GM23338 (cell line): ENCODE measurements around the gene H1-8. TPM values are rescaled to one million over a fixed set of nuclear protein-coding genes. Genes with fewer than 3 reads are reported as not detected.

Experiments
- ATAC-seq: fragments of 200-7000 bp; cut with Tn5 transposase; 3 replicates; pipeline ENCODE4 v1.9.1; 2020
- DNase-seq: peaks from one replicate; pipeline ENCODE4 v3.0.0-alpha.2; 2015; ENCODE audit warnings: low spot score
- H2AFZ ChIP-seq: fragments of 200-600 bp; sonication (generic); 2 replicates; pipeline ENCODE4 v1.8.0; 2016; ENCODE audit warnings: antibody characterized with exemption, mild to moderate bottlenecking, moderate library complexity
- H3F3A ChIP-seq: fragments of 200-600 bp; sonication (generic); replicated peaks from 2 replicates; pipeline ENCODE4 v1.8.0; 2017; ENCODE audit warnings: antibody characterized with exemption, mixed run types, low read depth
- H3K27ac ChIP-seq: fragments of 200-600 bp; sonication (generic); 2 replicates; pipeline ENCODE4 v1.6.1; 2016; ENCODE audit warnings: low read depth
- H3K27me3 ChIP-seq: fragments of 200-600 bp; sonication (generic); 2 replicates; pipeline ENCODE4 v1.8.0; 2016; ENCODE audit warnings: mild to moderate bottlenecking, mixed run types, moderate library complexity; ENCODE audit not compliant: insufficient read depth
- H3K36me3 ChIP-seq: fragments of 200-600 bp; sonication (generic); 2 replicates; pipeline ENCODE4 v1.8.0; 2016; ENCODE audit warnings: mild to moderate bottlenecking; ENCODE audit not compliant: insufficient read depth
- H3K4me1 ChIP-seq: fragments of 200-600 bp; sonication (generic); 2 replicates; pipeline ENCODE4 v1.8.0; 2016; ENCODE audit warnings: mild to moderate bottlenecking, moderate library complexity; ENCODE audit not compliant: insufficient read depth
- H3K4me2 ChIP-seq: fragments of 200-600 bp; sonication (generic); 2 replicates; pipeline ENCODE4 v1.7.1; 2017; ENCODE audit warnings: mixed run types
- H3K4me3 ChIP-seq: fragments of 200-600 bp; sonication (generic); 2 replicates; pipeline ENCODE4 v1.6.1; 2016; ENCODE audit warnings: mixed run types
- H3K79me2 ChIP-seq: fragments of 200-600 bp; sonication (generic); replicated peaks from 2 replicates; pipeline ENCODE4 v1.8.0; 2017; ENCODE audit warnings: mild to moderate bottlenecking; ENCODE audit not compliant: insufficient read depth
- H3K9me2 ChIP-seq: fragments of 200-600 bp; sonication (generic); 2 replicates; pipeline ENCODE4 v1.8.0; 2017; ENCODE audit not compliant: insufficient read depth
- H4K20me1 ChIP-seq: fragments of 200-600 bp; sonication (generic); replicated peaks from 2 replicates; pipeline ENCODE4 v1.8.0; 2017; ENCODE audit warnings: mild to moderate bottlenecking; ENCODE audit not compliant: insufficient read depth
- H3K27ac Mint-ChIP-seq: 2 replicates; pipeline ENCODE4 v1.8.0; 2020; ENCODE audit warnings: inconsistent platforms, mild to moderate bottlenecking, moderate library complexity, mixed read lengths
- H3K27me3 Mint-ChIP-seq: 3 replicates; pipeline ENCODE4 v1.8.0; 2022; ENCODE audit warnings: low read depth, mild to moderate bottlenecking, moderate library complexity, mixed read lengths, inconsistent platforms; ENCODE audit not compliant: insufficient read depth, poor library complexity
- H3K36me3 Mint-ChIP-seq: 3 replicates; pipeline ENCODE4 v1.8.0; 2021; ENCODE audit warnings: low read depth, mild to moderate bottlenecking, inconsistent platforms, moderate library complexity, mixed read lengths
- H3K4me1 Mint-ChIP-seq: 3 replicates; pipeline ENCODE4 v1.8.0; 2020; ENCODE audit warnings: mild to moderate bottlenecking, inconsistent platforms, mixed read lengths
- H3K4me3 Mint-ChIP-seq: 3 replicates; pipeline ENCODE4 v1.8.0; 2021; ENCODE audit warnings: moderate library complexity, mild to moderate bottlenecking, inconsistent platforms, mixed read lengths
- H3K9me3 Mint-ChIP-seq: 3 replicates; pipeline ENCODE4 v1.8.0; 2020; ENCODE audit warnings: moderate library complexity, mild to moderate bottlenecking, inconsistent platforms, mixed read lengths
- CREB1 ChIP-seq: fragments of 250-450 bp; sonication (Bioruptor Pico); IDR thresholded peaks from 2 replicates; pipeline ENCODE4 v1.5.0; 2020; ENCODE audit warnings: low read depth, mild to moderate bottlenecking, moderate library complexity
- EZH2 ChIP-seq: fragments of 200-600 bp; sonication (generic); IDR thresholded peaks from one replicate; pipeline ENCODE4 v1.8.0; 2017; ENCODE audit warnings: antibody characterized with exemption, mild to moderate bottlenecking, low read depth; ENCODE audit not compliant: unreplicated experiment
- EZH2phosphoT487 ChIP-seq: fragments of 200-600 bp; sonication (generic); IDR thresholded peaks from one replicate; pipeline ENCODE4 v1.8.1; 2018; ENCODE audit warnings: antibody characterized with exemption; ENCODE audit not compliant: unreplicated experiment
- JUNB ChIP-seq: IDR thresholded peaks from one replicate; pipeline ENCODE4 v1.6.1; 2016; ENCODE audit warnings: antibody characterized with exemption; ENCODE audit not compliant: unreplicated experiment
- POLR2AphosphoS5 ChIP-seq: IDR thresholded peaks from 2 replicates; pipeline ENCODE4 v1.6.1; 2016; ENCODE audit warnings: antibody characterized with exemption, low read depth
- STAT1 ChIP-seq: IDR thresholded peaks from one replicate; pipeline ENCODE4 v1.6.1; 2016; ENCODE audit warnings: antibody characterized with exemption; ENCODE audit not compliant: unreplicated experiment
- ZNF114 ChIP-seq: fragments of 250-450 bp; sonication (Bioruptor Pico); IDR thresholded peaks from 2 replicates; pipeline ENCODE4 v1.5.0; 2020; ENCODE audit warnings: mild to moderate bottlenecking, moderate library complexity
- ZNF331 ChIP-seq: fragments of 250-450 bp; sonication (Bioruptor Pico); IDR thresholded peaks from 2 replicates; pipeline ENCODE4 v1.5.0; 2020; ENCODE audit warnings: low read depth, mild to moderate bottlenecking, moderate library complexity
- polyA plus RNA-seq: library from polyadenylated mRNA; unstranded; fragments of >200 nt; fragmentation: Nextera tagmentation; extraction: Ambion mirVana; gene quantifications from 2 replicates; pipeline ENCODE4 v1.2.1, GENCODE V29; 2016
- total RNA-seq: library from RNA; depleted of rRNA; stranded (reverse); fragments of >200 nt; shearing (Covaris generic); gene quantifications from 2 replicates; pipeline ENCODE4 v1.2.3, GENCODE V29; 2014
- TF ChIP-seq, protein P1 (sequence below): IDR thresholded peaks from one replicate; pipeline ENCODE4 v1.6.1; 2018; ENCODE audit warnings: antibody characterized with exemption; ENCODE audit not compliant: unreplicated experiment
- TF ChIP-seq, protein P2 (sequence below): IDR thresholded peaks from 2 replicates; pipeline ENCODE4 v1.6.1; 2016; ENCODE audit warnings: antibody characterized with exemption
- TF ChIP-seq, protein P3 (sequence below): fragments of 250-450 bp; sonication (Bioruptor Pico); IDR thresholded peaks from 2 replicates; pipeline ENCODE4 v1.5.0; 2020; ENCODE audit warnings: mild to moderate bottlenecking, moderate library complexity

H1-8 gene
- total and polyA plus RNA-seq, 2 experiments from 2014 or later = not detected

DNA sequence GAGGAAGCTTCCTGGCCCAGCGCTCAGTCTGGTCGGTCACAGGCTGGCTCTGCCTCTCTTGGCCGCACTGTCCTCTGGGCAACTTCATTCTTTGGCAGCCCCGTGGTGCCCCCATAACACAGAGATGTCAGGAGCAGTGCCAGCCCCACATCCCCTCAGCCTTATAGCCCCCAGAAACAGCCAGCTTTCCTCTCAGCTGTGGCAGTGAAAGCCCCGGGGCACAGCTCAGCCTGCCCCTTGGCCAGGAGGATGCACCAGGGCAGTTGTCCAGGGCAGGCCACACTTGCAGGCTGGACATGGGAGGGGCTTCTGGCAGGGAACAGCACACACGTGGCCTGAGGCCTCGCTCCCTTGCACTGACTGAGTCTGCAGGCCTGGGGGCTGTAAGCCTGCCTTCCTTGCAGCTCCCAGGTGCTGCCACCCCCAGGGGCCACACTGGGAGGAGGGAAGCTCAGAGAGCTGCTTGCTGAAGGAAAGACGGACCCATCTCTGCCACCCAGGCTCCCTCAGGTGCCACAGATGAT lies 24.9 kb upstream of the H1-8 start:
- H3K79me2 ChIP-seq = no peaks in the 10 kb centered on the region
- ATAC-seq (no peak), DNase-seq (no peak)
- no peak overlapping the region for H3K4me3 ChIP-seq
- H3K4me2 ChIP-seq = no peak overlapping the region
- H2AFZ ChIP-seq = no peak overlapping the region
- H3K27ac Mint-ChIP-seq = no peak overlapping the region
- peaks cover 9% of the 10 kb centered on the region for H3K4me1 Mint-ChIP-seq
- H3K27me3 Mint-ChIP-seq = peaks cover 11% of the 10 kb centered on the region
- no peaks in the 10 kb centered on the region for H3K4me1 ChIP-seq
- H3K36me3 Mint-ChIP-seq = peaks cover 15% of the 10 kb centered on the region
- H4K20me1 ChIP-seq = no peaks in the 10 kb centered on the region
- H3K9me3 Mint-ChIP-seq = no peaks in the 10 kb centered on the region; the same call in 2 of the 3 replicates
- H3F3A ChIP-seq = no peaks in the 10 kb centered on the region
- H3K27ac ChIP-seq = no peak overlapping the region
- H3K36me3 ChIP-seq = no peaks in the 10 kb centered on the region
- no peaks in the 10 kb centered on the region for H3K9me2 ChIP-seq
- H3K27me3 ChIP-seq = no peaks in the 10 kb centered on the region
- H3K4me3 Mint-ChIP-seq = no peak overlapping the region
- TF ChIP-seq CREB1 (no peak), ZNF114 (CRISPR knock-in tag) (no peak), POLR2AphosphoS5 (no peak), EZH2phosphoT487 (no peak), JUNB (no peak), EZH2 (no peak), ZNF331 (CRISPR knock-in tag) (no peak), STAT1 (no peak)
- TF ChIP-seq, protein P1, sequence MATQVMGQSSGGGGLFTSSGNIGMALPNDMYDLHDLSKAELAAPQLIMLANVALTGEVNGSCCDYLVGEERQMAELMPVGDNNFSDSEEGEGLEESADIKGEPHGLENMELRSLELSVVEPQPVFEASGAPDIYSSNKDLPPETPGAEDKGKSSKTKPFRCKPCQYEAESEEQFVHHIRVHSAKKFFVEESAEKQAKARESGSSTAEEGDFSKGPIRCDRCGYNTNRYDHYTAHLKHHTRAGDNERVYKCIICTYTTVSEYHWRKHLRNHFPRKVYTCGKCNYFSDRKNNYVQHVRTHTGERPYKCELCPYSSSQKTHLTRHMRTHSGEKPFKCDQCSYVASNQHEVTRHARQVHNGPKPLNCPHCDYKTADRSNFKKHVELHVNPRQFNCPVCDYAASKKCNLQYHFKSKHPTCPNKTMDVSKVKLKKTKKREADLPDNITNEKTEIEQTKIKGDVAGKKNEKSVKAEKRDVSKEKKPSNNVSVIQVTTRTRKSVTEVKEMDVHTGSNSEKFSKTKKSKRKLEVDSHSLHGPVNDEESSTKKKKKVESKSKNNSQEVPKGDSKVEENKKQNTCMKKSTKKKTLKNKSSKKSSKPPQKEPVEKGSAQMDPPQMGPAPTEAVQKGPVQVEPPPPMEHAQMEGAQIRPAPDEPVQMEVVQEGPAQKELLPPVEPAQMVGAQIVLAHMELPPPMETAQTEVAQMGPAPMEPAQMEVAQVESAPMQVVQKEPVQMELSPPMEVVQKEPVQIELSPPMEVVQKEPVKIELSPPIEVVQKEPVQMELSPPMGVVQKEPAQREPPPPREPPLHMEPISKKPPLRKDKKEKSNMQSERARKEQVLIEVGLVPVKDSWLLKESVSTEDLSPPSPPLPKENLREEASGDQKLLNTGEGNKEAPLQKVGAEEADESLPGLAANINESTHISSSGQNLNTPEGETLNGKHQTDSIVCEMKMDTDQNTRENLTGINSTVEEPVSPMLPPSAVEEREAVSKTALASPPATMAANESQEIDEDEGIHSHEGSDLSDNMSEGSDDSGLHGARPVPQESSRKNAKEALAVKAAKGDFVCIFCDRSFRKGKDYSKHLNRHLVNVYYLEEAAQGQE = no peak
- TF ChIP-seq, protein P2, sequence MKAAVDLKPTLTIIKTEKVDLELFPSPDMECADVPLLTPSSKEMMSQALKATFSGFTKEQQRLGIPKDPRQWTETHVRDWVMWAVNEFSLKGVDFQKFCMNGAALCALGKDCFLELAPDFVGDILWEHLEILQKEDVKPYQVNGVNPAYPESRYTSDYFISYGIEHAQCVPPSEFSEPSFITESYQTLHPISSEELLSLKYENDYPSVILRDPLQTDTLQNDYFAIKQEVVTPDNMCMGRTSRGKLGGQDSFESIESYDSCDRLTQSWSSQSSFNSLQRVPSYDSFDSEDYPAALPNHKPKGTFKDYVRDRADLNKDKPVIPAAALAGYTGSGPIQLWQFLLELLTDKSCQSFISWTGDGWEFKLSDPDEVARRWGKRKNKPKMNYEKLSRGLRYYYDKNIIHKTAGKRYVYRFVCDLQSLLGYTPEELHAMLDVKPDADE = no peak
- TF ChIP-seq, protein P3, sequence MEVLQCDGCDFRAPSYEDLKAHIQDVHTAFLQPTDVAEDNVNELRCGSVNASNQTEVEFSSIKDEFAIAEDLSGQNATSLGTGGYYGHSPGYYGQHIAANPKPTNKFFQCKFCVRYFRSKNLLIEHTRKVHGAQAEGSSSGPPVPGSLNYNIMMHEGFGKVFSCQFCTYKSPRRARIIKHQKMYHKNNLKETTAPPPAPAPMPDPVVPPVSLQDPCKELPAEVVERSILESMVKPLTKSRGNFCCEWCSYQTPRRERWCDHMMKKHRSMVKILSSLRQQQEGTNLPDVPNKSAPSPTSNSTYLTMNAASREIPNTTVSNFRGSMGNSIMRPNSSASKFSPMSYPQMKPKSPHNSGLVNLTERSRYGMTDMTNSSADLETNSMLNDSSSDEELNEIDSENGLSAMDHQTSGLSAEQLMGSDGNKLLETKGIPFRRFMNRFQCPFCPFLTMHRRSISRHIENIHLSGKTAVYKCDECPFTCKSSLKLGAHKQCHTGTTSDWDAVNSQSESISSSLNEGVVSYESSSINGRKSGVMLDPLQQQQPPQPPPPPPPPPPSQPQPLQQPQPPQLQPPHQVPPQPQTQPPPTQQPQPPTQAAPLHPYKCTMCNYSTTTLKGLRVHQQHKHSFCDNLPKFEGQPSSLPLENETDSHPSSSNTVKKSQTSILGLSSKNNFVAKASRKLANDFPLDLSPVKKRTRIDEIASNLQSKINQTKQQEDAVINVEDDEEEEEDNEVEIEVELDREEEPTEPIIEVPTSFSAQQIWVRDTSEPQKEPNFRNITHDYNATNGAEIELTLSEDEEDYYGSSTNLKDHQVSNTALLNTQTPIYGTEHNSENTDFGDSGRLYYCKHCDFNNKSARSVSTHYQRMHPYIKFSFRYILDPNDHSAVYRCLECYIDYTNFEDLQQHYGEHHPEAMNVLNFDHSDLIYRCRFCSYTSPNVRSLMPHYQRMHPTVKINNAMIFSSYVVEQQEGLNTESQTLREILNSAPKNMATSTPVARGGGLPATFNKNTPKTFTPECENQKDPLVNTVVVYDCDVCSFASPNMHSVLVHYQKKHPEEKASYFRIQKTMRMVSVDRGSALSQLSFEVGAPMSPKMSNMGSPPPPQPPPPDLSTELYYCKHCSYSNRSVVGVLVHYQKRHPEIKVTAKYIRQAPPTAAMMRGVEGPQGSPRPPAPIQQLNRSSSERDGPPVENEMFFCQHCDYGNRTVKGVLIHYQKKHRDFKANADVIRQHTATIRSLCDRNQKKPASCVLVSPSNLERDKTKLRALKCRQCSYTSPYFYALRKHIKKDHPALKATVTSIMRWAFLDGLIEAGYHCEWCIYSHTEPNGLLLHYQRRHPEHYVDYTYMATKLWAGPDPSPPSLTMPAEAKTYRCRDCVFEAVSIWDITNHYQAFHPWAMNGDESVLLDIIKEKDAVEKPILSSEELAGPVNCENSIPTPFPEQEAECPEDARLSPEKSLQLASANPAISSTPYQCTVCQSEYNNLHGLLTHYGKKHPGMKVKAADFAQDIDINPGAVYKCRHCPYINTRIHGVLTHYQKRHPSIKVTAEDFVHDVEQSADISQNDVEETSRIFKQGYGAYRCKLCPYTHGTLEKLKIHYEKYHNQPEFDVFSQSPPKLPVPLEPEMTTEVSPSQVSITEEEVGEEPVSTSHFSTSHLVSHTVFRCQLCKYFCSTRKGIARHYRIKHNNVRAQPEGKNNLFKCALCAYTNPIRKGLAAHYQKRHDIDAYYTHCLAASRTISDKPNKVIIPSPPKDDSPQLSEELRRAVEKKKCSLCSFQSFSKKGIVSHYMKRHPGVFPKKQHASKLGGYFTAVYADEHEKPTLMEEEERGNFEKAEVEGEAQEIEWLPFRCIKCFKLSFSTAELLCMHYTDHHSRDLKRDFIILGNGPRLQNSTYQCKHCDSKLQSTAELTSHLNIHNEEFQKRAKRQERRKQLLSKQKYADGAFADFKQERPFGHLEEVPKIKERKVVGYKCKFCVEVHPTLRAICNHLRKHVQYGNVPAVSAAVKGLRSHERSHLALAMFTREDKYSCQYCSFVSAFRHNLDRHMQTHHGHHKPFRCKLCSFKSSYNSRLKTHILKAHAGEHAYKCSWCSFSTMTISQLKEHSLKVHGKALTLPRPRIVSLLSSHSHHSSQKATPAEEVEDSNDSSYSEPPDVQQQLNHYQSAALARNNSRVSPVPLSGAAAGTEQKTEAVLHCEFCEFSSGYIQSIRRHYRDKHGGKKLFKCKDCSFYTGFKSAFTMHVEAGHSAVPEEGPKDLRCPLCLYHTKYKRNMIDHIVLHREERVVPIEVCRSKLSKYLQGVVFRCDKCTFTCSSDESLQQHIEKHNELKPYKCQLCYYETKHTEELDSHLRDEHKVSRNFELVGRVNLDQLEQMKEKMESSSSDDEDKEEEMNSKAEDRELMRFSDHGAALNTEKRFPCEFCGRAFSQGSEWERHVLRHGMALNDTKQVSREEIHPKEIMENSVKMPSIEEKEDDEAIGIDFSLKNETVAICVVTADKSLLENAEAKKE (CRISPR knock-in tag) = no peak
